Thyroid gland (tissue), 4 donors: ENCODE results near the gene PTPRN.

ENCODE experiments used
- CTCF ChIP-seq, 6 experiments: fragments of 200-600 bp in 3 of 6; fragments of 450-650 bp in 3 of 6; sonication (generic) in 3 of 6; IDR thresholded peaks; one replicate each; pipeline ENCODE4 v1.5.1; 2016 to 2019; ENCODE audit warnings: antibody characterized with exemption in 6 of 6, mild to moderate bottlenecking in 2 of 6, inconsistent platforms in 1 of 6, moderate library complexity in 1 of 6
- POLR2A ChIP-seq, 2 donors: fragments of 450-650 bp; IDR thresholded peaks; one replicate each; pipeline ENCODE4 v1.6.1; 2017; ENCODE audit warnings: antibody characterized with exemption in 2 of 2, mild to moderate bottlenecking in 2 of 2, moderate library complexity in 1 of 2

GRCh38 chr2:219281588-219281987 lies 27.6 kb downstream of the PTPRN start:
- TF ChIP-seq CTCF (IDR thresholded peaks at IDR 0.05) = no peak
- TF ChIP-seq POLR2A (IDR thresholded peaks at IDR 0.05) = no peak
